Ishikawa (cell line): Measurements from ENCODE around the gene DHRS12.

Experiments used
- CEBPB ChIP-seq: IDR thresholded peaks from 2 replicates; pipeline ENCODE4 v1.6.1; 2012
- CREB1 ChIP-seq: IDR thresholded peaks from 2 replicates; pipeline ENCODE4 v1.6.1; 2012; ENCODE audit warnings: low read depth
- EP300 ChIP-seq: IDR thresholded peaks from 2 replicates; pipeline ENCODE4 v1.6.1; 2012; ENCODE audit warnings: borderline replicate concordance
- FOXM1 ChIP-seq: IDR thresholded peaks from 2 replicates; pipeline ENCODE4 v1.6.1; 2012; ENCODE audit warnings: low read depth, borderline replicate concordance
- NFIC ChIP-seq: IDR thresholded peaks from 2 replicates; pipeline ENCODE4 v1.6.1; 2012
- RAD21 ChIP-seq: IDR thresholded peaks from 2 replicates; pipeline ENCODE4 v1.6.1; 2012; ENCODE audit warnings: low read depth
- TAF1 ChIP-seq: IDR thresholded peaks from 2 replicates; pipeline ENCODE4 v1.6.1; 2012; ENCODE audit warnings: low read depth, mild to moderate bottlenecking
- TCF12 ChIP-seq: IDR thresholded peaks from 2 replicates; pipeline ENCODE4 v1.6.1; 2012; ENCODE audit warnings: low read depth
- TEAD4 ChIP-seq: IDR thresholded peaks from 2 replicates; pipeline ENCODE4 v1.6.1; 2012
- YY1 ChIP-seq: IDR thresholded peaks from 2 replicates; pipeline ENCODE4 v1.6.1; 2012; ENCODE audit warnings: low read depth
- ZBTB7A ChIP-seq: IDR thresholded peaks from 2 replicates; pipeline ENCODE4 v1.6.1; 2012; ENCODE audit warnings: low read depth
- TF ChIP-seq, protein P1 (sequence below): IDR thresholded peaks from 2 replicates; pipeline ENCODE4 v1.6.1; 2012
- TF ChIP-seq, protein P2 (sequence below): IDR thresholded peaks from 2 replicates; pipeline ENCODE4 v1.6.1; 2012; ENCODE audit warnings: low read depth, mild to moderate bottlenecking
- TF ChIP-seq, protein P3 (sequence below): IDR thresholded peaks from 2 replicates; pipeline ENCODE4 v1.6.1; 2012

DHRS12 gene

DNA sequence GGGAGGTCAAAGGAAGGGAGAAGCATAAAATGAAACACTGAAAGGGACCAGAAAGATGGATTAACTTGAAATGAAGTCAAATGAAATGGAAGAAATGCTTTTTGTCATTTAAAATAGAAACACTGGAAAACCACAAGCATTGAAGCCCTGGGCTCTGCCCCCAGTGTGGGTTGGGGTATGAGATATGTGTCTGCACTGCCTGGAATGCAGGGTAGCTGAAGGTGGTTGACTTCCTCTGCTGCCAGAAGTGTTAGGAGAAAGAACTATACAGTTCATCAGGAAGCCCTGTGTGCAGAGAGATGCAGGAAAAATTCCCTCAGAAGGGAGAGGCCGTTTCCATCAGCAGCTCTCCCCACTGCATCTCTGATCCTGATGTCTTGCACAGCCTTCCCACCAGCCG lies 69.2 kb downstream of the DHRS12 start:
- TF ChIP-seq CREB1 (no peak), TAF1 (no peak), CEBPB (no peak), RAD21 (no peak), TEAD4 (no peak)
- TF ChIP-seq, protein P1, sequence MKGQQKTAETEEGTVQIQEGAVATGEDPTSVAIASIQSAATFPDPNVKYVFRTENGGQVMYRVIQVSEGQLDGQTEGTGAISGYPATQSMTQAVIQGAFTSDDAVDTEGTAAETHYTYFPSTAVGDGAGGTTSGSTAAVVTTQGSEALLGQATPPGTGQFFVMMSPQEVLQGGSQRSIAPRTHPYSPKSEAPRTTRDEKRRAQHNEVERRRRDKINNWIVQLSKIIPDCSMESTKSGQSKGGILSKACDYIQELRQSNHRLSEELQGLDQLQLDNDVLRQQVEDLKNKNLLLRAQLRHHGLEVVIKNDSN: no peak
- TF ChIP-seq, protein P2, sequence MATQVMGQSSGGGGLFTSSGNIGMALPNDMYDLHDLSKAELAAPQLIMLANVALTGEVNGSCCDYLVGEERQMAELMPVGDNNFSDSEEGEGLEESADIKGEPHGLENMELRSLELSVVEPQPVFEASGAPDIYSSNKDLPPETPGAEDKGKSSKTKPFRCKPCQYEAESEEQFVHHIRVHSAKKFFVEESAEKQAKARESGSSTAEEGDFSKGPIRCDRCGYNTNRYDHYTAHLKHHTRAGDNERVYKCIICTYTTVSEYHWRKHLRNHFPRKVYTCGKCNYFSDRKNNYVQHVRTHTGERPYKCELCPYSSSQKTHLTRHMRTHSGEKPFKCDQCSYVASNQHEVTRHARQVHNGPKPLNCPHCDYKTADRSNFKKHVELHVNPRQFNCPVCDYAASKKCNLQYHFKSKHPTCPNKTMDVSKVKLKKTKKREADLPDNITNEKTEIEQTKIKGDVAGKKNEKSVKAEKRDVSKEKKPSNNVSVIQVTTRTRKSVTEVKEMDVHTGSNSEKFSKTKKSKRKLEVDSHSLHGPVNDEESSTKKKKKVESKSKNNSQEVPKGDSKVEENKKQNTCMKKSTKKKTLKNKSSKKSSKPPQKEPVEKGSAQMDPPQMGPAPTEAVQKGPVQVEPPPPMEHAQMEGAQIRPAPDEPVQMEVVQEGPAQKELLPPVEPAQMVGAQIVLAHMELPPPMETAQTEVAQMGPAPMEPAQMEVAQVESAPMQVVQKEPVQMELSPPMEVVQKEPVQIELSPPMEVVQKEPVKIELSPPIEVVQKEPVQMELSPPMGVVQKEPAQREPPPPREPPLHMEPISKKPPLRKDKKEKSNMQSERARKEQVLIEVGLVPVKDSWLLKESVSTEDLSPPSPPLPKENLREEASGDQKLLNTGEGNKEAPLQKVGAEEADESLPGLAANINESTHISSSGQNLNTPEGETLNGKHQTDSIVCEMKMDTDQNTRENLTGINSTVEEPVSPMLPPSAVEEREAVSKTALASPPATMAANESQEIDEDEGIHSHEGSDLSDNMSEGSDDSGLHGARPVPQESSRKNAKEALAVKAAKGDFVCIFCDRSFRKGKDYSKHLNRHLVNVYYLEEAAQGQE: no peak

DNA sequence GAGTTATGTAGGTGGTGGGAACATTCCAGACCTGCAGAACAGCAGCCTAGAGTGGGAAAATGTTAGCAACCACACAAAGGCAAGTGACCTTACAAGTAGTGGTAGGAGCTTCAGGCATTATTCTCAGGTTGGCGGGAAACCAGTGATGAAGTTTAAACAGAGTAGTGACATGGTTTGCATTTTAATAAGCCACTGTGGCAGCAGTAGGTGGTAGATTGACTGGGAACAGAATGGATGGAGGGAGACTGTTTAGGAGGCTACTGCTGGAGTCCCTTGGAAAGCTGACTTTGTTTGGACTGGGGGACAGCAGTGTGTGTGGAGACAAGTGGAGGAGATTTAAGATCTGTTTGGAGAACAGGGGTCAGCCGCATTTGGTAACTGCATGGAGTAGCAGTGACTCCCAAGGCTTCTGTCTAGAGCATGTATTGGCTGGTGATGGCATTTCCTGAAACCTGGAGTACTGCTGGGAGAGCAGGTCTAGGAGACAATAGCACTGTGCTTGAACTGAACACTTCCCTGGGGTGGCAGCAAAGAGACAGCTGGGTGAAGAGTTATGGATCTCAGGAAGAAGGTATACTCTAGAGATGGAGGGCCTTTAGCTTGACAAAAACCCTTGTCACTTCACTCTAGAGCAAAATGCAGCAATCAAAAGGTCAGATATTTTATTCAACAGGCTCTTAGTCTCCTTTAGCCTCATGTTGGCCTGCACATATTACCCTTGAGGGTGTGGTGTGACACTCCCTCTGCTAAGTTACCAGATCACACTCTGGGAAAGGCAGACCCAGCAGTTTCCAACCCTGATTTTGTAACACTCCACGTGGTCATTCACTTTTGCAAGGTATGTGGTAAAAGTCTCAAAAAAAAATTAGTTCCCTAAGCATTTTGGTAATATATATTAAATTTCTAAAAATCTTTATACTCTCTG lies 70.3 kb downstream of the DHRS12 start:
- no peak for TF ChIP-seq TCF12
- no peak for TF ChIP-seq ZBTB7A
- no peak for TF ChIP-seq CREB1
- TF ChIP-seq, protein P1: no peak
- TF ChIP-seq NFIC: no peak
- TF ChIP-seq, protein P3, sequence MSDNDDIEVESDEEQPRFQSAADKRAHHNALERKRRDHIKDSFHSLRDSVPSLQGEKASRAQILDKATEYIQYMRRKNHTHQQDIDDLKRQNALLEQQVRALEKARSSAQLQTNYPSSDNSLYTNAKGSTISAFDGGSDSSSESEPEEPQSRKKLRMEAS: no peak
- TF ChIP-seq YY1: no peak
- TF ChIP-seq CEBPB: no peak

DNA sequence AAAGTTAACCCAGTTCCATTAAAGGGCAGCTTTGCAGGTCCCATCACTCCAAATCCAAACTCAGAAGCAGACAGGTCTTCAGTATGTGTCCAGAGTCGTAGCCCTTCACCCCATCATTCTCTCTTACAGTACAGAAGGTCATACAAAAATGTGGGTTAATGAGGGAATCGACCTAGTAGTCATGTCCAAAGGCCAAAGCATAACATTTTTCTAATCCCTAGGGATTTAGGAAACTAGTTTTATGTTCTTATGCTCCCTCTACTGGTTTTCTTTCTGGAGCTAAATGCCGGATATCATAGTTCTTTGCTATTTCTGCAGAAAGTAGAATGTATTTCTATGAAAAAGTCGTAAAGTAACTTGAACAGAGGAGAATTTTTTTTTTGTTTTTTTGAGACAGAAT lies 72.2 kb downstream of the DHRS12 start:
- TF ChIP-seq, protein P1: no peak
- TF ChIP-seq RAD21: peak; percentile 20; the same call in 1 of the 2 replicates
- no peak for TF ChIP-seq TCF12

DNA sequence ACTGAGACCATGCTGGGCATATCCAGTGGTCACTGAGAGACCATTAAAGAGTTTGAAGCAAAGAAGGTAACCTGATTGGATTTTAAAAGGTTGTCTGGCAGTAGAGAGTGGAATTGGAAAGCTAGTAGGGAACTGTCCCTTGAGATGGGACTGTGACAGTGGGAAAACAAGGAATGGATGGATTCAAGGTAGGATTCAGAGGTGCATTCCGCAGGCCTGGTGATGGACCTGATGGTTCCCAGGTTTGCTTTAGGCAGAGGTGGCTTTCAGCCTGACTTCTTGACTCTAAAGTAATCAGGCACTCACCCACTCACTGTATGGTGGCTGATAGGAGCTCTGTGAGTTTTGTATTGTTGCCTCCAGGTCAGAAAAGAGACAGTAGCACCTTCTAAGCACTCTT lies 73.0 kb downstream of the DHRS12 start:
- no peak for TF ChIP-seq EP300
- no peak for TF ChIP-seq NFIC
- no peak for TF ChIP-seq ZBTB7A
- TF ChIP-seq, protein P1: no peak
- no peak for TF ChIP-seq FOXM1
- TF ChIP-seq, protein P3: no peak
- no peak for TF ChIP-seq TEAD4

DNA sequence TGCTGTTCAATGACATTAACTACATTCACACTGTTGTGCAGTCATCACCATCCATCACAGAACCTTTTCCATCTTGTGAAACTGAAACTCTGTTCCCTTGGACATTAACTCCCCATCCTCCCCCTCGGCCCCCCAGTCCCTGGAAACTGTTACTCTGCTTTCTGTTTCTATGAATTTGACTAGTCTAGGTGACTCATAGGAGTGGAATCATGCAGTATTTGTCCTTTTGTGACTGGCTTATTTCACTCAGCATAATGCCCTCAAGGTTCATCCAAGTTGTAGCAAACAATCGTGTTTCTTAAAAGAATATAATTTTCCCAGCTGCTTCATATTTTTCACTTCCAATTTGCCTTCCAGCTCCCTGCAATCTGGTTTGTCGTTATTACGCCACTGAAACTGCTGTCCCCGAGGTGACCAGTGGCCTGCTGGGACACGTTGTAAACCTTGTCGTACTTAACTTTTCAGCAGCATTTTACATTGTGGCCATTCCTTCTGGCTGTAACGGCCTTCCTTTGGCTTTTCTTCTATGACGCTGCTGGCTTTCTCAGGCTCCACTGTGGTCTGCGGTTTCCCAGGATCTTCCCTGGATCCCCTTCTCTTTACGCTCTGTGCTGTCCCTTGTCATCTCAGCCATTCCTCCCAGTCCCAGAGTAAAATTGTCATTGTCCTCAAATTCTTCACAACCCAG lies 74.0 kb downstream of the DHRS12 start:
- no peak for TF ChIP-seq YY1
- TF ChIP-seq, protein P2: no peak
- no peak for TF ChIP-seq NFIC
- no peak for TF ChIP-seq EP300
- TF ChIP-seq RAD21: no peak
- TF ChIP-seq CEBPB: no peak

DNA sequence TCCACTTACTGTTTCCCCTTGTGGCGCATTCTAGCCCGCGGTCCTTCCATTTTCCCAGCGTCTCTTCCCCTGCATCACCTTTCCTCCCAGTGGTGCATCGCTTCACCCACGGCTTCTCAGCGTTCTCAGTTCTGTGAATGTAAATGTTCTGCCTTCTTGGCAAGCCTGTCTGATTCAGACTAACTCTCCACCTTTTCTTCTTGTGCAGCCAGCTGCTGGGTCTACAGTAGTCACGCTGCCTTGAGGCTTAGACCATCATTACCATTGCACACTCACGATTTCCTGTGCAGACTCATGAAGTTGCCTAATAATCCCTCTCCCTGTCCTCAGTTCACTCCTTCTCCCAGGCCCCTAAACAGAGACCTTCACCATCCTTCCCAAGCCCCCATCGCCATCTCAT lies 75.0 kb downstream of the DHRS12 start:
- TF ChIP-seq EP300: no peak
- no peak for TF ChIP-seq TCF12
